Vagina (tissue), 2 donors: ENCODE results near the gene MC3R.

ENCODE experiments used
- POLR2A ChIP-seq, 2 donors: fragments of 450-650 bp; IDR thresholded peaks; one replicate each; pipeline ENCODE4 v1.6.1; 2017; ENCODE audit warnings: antibody characterized with exemption in 2 of 2, mild to moderate bottlenecking in 2 of 2, moderate library complexity in 2 of 2
- TF ChIP-seq, protein P1 (sequence below), 3 experiments: fragments of 450-650 bp in 2 of 3; fragments of 200-600 bp in 1 of 3; sonication (generic) in 1 of 3; IDR thresholded peaks; one replicate each; pipeline ENCODE4 v1.5.1; 2017 to 2019; ENCODE audit warnings: antibody characterized with exemption in 3 of 3, mild to moderate bottlenecking in 2 of 3, moderate library complexity in 2 of 3

DNA sequence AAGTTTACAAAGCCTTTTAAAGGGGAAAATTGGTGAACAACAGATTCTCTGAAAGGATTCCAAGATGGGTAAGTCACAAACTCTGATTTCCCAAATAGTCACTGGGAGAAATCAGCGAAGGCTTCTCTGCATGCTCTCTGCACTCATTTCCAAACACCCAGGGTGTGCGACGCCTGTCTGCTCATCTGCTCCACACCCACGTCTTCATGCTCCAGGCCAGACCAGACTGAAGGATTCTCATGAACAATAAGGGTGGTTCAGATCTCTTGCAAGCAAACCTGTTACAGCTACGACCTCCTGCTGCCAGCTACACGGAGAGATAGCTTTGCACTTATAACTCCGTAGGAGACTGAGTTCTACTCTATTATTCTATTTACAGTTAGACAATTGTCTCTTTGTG lies 1.4 kb downstream of the MC3R start:
- TF ChIP-seq, protein P1, sequence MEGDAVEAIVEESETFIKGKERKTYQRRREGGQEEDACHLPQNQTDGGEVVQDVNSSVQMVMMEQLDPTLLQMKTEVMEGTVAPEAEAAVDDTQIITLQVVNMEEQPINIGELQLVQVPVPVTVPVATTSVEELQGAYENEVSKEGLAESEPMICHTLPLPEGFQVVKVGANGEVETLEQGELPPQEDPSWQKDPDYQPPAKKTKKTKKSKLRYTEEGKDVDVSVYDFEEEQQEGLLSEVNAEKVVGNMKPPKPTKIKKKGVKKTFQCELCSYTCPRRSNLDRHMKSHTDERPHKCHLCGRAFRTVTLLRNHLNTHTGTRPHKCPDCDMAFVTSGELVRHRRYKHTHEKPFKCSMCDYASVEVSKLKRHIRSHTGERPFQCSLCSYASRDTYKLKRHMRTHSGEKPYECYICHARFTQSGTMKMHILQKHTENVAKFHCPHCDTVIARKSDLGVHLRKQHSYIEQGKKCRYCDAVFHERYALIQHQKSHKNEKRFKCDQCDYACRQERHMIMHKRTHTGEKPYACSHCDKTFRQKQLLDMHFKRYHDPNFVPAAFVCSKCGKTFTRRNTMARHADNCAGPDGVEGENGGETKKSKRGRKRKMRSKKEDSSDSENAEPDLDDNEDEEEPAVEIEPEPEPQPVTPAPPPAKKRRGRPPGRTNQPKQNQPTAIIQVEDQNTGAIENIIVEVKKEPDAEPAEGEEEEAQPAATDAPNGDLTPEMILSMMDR (IDR thresholded peaks at IDR 0.05), result no peak
- TF ChIP-seq POLR2A (IDR thresholded peaks at IDR 0.05), result no peak
